ENCODE measurements around the gene HBG2. TPM values are rescaled to one million over a fixed set of nuclear protein-coding genes. Genes with fewer than 3 reads are reported as not detected.
A peak's percentile ranks its signal among the peaks of the same experiment; 100 is the strongest.

HBG2 gene
- total and polyA plus RNA-seq, 2 of the 8 experiments (the other 6 are each of a cell fraction or from before 2014, with no cell fraction given): 0.23 TPM; not detected in 1

DNA sequence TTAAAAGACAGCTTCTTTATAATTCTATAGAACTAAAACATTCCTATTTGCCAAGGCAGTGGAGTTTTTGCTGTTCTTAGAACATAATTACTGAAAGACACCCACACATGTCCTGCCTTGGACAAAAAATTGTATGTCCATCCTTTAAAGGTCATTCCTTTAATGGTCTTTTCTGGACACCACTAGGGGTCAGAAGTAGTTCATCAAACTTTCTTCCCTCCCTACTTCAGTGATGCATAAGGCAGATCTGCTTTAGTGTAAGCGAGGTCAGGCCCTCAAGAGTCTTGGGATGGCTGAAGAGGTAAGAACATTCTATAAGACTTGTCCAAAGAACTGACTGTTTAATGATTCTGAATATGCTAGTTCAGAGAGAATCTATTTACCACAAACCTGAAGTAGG lies 49.8 kb downstream of the HBG2 start:
- CTCF ChIA-PET (ENCODE audit: partially characterized antibody): interaction anchor here (1.0 to 5.8 kb wide), 4 partner anchors 17 to 112 kb away, joined by 3 to 36 read pairs (median 4); no protein-coding TSS in a partner anchor
- Histone ChIP-seq H4K91ac (replicated peaks; ENCODE audit: insufficient read length, low read length) (no peak overlapping the region), H2BK15ac (ENCODE audit: low read length) (no peak overlapping the region), H3K9me3 (ENCODE audit: insufficient read depth in 2 of 2, low read depth in 1 of 2, low read length in 1 of 2) (no peaks in the 10 kb centered on the region), H3K4ac (replicated peaks; ENCODE audit: insufficient read length, low read depth, low read length) (no peak overlapping the region), H4K20me1 (replicated peaks in 1 of 2; ENCODE audit: control insufficient read depth in 1 of 2, insufficient read depth in 2 of 2, low read length in 2 of 2) (no peaks in the 10 kb centered on the region), H2AFZ (ENCODE audit: low read length) (no peak overlapping the region), H2BK5ac (ENCODE audit: low read depth, low read length) (no peak overlapping the region), H2BK120ac (replicated peaks; ENCODE audit: low read depth, low read length) (no peak overlapping the region), H2BK12ac (ENCODE audit: low read depth, low read length) (no peak overlapping the region), H3K18ac (ENCODE audit: extremely low read depth, low read length) (no peak overlapping the region), H3K79me1 (ENCODE audit: low read depth, low read length) (no peaks in the 10 kb centered on the region), H4K8ac (ENCODE audit: extremely low read depth, insufficient read depth, low read length) (no peak overlapping the region), H3K4me2 (ENCODE audit: insufficient read depth in 1 of 2, low read depth in 2 of 2, low read length in 2 of 2) (no peak overlapping the region), H3K36me3 (ENCODE audit: control insufficient read depth in 2 of 4, insufficient read depth in 4 of 4, low read length in 3 of 4) (no peaks in the 10 kb centered on the region), H4K5ac (ENCODE audit: insufficient read length, low read depth, low read length) (no peak overlapping the region), H3K4me3 (ENCODE audit: extremely low read depth in 1 of 4, insufficient read depth in 2 of 4, low read depth in 3 of 4, low read length in 4 of 4) (no peak overlapping the region), H2AK5ac (ENCODE audit: low read depth, low read length) (no peak overlapping the region), H3K27ac (ENCODE audit: low read depth, low read length) (no peak overlapping the region), H3K23ac (ENCODE audit: insufficient read length) (no peak overlapping the region), H3K9ac (replicated peaks in 1 of 4; ENCODE audit: extremely low read depth in 1 of 4, low read depth in 3 of 4, low read length in 3 of 4) (no peak overlapping the region), H3K27me3 (replicated peaks in 1 of 4; ENCODE audit: control insufficient read depth in 3 of 4, extremely low read depth in 1 of 4, insufficient read depth in 3 of 4, low read length in 3 of 4) (no peaks in the 10 kb centered on the region), H3K79me2 (ENCODE audit: control insufficient read depth in 1 of 2, insufficient read depth in 2 of 2, low read length in 2 of 2) (no peaks in the 10 kb centered on the region), H2BK20ac (ENCODE audit: low read length) (no peak overlapping the region), H3K4me1 (replicated peaks in 1 of 4; ENCODE audit: control insufficient read depth in 3 of 4, insufficient read depth in 4 of 4, low read length in 3 of 4) (no peaks in the 10 kb centered on the region), H3K56ac (replicated peaks; ENCODE audit: insufficient read length, low read depth, low read length) (no peak overlapping the region), H3K14ac (ENCODE audit: insufficient read length) (no peak overlapping the region), H3K23me2 (ENCODE audit: low read depth, low read length) (no peaks in the 10 kb centered on the region)
- DNase-seq (ENCODE audit: low read depth in 1 of 2, low spot score in 2 of 2) (peak in 1 of 2 experiments; percentile 3), FAIRE-seq (peak; percentile 91)
- 35% methylated on average over 1 of the region's 1 CpG; no CpG with 5 or more reads in 1 of the 2 experiments for WGBS, 2 experiments (ENCODE audit: extremely low coverage in 1 of 2, insufficient coverage in 1 of 2, insufficient read length in 1 of 2, insufficient replicate concordance in 2 of 2, low coverage in 1 of 2, low lambda C conversion rate in 2 of 2, missing lambda C conversion rate in 1 of 2)
- TF ChIP-seq, protein P1, sequence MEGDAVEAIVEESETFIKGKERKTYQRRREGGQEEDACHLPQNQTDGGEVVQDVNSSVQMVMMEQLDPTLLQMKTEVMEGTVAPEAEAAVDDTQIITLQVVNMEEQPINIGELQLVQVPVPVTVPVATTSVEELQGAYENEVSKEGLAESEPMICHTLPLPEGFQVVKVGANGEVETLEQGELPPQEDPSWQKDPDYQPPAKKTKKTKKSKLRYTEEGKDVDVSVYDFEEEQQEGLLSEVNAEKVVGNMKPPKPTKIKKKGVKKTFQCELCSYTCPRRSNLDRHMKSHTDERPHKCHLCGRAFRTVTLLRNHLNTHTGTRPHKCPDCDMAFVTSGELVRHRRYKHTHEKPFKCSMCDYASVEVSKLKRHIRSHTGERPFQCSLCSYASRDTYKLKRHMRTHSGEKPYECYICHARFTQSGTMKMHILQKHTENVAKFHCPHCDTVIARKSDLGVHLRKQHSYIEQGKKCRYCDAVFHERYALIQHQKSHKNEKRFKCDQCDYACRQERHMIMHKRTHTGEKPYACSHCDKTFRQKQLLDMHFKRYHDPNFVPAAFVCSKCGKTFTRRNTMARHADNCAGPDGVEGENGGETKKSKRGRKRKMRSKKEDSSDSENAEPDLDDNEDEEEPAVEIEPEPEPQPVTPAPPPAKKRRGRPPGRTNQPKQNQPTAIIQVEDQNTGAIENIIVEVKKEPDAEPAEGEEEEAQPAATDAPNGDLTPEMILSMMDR (IDR thresholded peaks at IDR 0.05; ENCODE audit: control extremely low read depth in 1 of 3, insufficient read depth in 1 of 3, low read depth in 1 of 3, low read length in 3 of 3): peak in 2 of 3 experiments; percentile 64; a peak in 3 of 4 replicates
- TF ChIP-seq RAD21 (IDR thresholded peaks at IDR 0.05 in 1 of 2, conservative IDR thresholded peaks at IDR 0.05 in 1 of 2; ENCODE audit: low read depth in 2 of 2, low read length in 2 of 2) (peak; percentile 88 to 91), JUND (IDR thresholded peaks at IDR 0.05; ENCODE audit: low read length) (no peak), SP1 (IDR thresholded peaks at IDR 0.05; ENCODE audit: low read depth, low read length) (no peak), BRCA1 (IDR thresholded peaks at IDR 0.05; ENCODE audit: low read depth, low read length) (0 out of 2 replicates have a peak, but pooled peaks have one; percentile 34), NANOG (IDR thresholded peaks at IDR 0.05; ENCODE audit: insufficient read depth, low read depth, low read length, poor library complexity, severe bottlenecking) (no peak), SIRT6 (IDR thresholded peaks at IDR 0.05; ENCODE audit: low read length) (no peak)
- POLR2A ChIA-PET (ENCODE audit: partially characterized antibody): no interaction called here
